Measurements from ENCODE around the gene RFXAP.

GRCh38 chr13:36857253-36857652 lies 38.2 kb downstream of the RFXAP start:
- TF ChIP-seq CTCF (IDR thresholded peaks at IDR 0.05) (no peak), POLR2A (IDR thresholded peaks at IDR 0.05) (no peak), POLR2AphosphoS5 (IDR thresholded peaks at IDR 0.05) (no peak)
